SK-MEL-5 (cell line): ENCODE results near the gene CNPY3. TPM values are rescaled to one million over a fixed set of nuclear protein-coding genes. Genes with fewer than 3 reads are reported as not detected.
"Not testable (repeated sequence)": the region's sequence is repeated elsewhere in the genome, so short reads cannot be mapped to it uniquely, and the experiment has no call there.

Experiments
- DNase-seq: peaks from one replicate; pipeline ENCODE4 v3.0.0-alpha.2; 2016; ENCODE audit warnings: low read depth, low spot score
- in situ Hi-C: cut with HindIII; loops from 2 replicates; pipeline ENCODE4 v1.10.0; 2016; ENCODE audit warnings: low sequenced_read_pairs, high pct_unique_total_duplicates, low pct_unique_long_range_greater_than_20kb
- total RNA-seq: library from RNA; depleted of rRNA; stranded (reverse); fragments of >200 nt; shearing (Covaris generic); gene quantifications from 2 replicates; pipeline ENCODE4 v1.2.3, GENCODE V29; 2014

Gene CNPY3
- total RNA-seq, 1 experiment from 2014 or later: 38.6 TPM

DNA sequence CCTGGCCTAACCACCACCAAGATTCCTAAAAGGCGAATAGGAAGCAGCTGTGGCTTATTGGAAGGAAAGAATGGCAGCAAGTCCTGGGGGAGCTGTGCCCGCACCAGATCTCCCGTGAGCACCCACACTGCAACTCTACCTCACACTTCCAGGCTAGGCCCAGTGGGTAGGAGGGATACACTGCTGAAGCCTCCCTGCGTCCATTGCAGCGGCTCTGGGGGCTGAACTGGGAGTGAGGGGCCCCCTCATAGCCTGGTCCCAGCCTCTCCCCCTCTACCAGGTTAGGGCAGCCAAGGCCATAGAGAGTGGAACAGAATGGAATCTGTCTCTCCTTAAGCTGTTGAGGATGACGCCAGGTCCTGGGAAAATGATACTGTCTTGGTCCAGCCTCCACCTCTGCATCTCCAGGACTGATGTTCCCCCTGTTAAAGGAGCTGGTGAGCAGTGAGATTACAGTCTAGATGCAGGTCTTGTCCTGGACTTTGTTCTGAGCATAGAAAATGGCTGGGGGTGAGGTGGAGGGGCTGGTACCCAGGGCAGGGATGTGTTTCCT lies 11.3 kb downstream of the CNPY3 start:
- no peak for DNase-seq
- in situ Hi-C loops: no loop called here

DNA sequence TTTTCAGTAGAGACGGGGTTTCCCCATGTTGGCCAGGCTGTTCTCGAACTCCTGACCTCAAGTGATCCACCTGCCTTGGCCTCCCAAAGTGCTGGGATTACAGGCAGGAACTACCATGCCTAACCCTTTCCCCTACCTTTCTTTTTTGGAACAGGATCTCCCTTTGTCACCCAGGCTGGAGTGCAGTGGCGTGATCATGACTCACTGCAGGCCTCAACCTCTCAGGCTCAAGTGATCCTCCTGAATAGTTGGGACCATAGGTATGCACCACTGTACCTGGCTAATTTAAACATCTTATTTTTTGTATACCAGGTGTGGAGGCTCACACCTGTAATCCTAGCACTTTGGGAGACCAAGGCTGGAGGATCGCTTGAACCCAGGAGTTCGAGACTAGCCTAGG lies 12.1 kb downstream of the CNPY3 start:
- in situ Hi-C loops, DNase-seq: not testable (repeated sequence)

DNA sequence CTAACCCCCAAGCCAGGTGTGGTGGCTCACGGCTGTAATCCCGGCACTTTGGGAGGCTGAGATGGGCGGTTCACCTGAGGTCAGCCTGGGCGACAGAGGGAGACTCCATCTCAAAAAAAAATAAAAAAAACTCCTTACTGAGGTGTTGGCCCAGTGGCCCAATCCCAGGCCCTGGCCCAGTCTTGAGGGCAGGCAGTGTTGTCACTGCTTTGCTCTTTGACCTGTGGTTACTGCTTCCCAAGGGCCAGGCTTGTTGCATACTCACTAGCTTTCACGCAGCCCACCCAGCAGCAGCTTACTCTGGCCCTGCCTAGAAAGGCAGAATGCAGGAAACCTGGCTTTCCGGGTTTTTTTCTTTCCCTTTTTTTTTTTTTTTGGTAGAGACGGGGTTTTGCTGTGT lies 13.2 kb downstream of the CNPY3 start:
- in situ Hi-C loops: no loop called here

DNA sequence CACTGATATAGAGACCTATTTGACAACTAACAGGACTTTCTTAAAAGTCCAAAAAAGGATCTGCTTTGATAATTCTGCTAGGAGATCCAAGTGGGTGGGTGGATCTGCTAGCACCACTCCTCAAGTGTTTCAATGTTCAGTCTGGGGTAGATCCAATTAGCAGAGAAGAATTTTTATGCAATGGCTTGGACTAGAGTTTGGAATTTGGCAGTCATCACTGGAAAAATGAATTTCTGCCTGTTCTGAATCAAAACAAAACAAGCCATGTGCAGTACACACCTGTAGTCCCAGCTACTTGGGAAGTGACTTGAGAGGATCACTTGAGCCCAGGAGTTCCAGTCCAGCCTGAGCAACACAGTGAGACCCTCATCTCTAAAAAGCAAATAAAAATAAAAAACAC lies 18.7 kb downstream of the CNPY3 start:
- in situ Hi-C loops: no loop called here
- DNase-seq: no peak

More for the DNA sequence above, 13.2 kb downstream of the CNPY3 start:
- DNase-seq: no peak

DNA sequence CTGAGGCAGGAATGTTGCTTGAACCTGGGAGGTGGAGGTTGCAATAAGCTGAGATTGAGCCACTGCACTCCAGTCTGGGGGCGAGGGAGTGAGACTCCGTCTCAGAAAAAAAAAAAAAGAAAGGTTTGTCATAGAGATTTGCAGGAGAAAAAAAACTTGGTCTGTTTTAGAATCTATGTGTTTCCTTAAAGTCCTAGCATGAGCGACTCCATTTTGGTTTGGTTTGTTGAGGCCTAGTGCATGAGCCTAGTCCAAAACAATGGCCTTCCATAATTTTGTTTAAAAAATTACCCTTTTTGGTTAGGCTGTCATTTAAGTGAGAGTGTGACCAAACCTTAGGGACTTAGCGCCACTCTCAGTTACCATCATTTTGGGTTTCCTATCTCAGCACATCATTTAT lies 23.1 kb downstream of the CNPY3 start:
- in situ Hi-C loops: no loop called here
- DNase-seq: no peak

DNA sequence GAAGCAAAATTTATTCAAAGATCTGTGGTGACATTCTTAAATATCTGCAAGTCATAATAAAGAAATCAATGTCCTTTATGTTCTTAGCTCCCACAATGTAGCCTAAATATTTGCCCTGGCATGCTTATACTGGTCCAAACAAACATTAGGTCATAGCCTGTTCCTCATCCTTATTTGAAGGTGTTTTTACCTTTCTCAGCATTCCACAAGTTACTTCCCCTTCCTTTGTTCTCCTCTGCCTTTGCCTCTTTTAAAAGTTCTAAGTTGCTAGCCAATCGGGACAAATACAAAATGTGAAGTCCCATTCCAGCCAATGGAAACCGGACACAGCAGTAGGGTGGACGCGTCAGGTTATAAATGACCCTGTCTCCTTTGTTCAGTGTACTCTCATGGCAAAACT lies 25.1 kb downstream of the CNPY3 start:
- in situ Hi-C loops, DNase-seq: not testable (repeated sequence)

DNA sequence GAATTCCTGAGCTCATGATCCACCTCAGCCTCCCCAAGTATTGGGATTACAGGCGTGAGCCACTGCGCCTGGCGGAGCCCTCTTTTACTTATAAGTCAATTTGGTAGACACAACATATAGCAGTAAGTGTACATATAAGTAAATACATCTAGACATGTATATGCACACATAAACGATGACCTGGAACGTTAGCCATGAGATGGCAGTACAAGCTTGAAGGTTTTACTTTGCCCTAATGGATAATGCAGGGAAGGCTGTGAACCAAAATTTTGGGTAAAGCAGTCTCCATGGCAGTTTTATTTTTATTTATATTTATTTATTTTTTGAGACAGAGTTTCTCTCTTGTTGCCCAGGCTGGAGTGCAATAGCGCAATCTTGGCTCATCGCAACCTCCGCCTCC lies 28.8 kb downstream of the CNPY3 start:
- in situ Hi-C loops: no loop called here
- no peak for DNase-seq

DNA sequence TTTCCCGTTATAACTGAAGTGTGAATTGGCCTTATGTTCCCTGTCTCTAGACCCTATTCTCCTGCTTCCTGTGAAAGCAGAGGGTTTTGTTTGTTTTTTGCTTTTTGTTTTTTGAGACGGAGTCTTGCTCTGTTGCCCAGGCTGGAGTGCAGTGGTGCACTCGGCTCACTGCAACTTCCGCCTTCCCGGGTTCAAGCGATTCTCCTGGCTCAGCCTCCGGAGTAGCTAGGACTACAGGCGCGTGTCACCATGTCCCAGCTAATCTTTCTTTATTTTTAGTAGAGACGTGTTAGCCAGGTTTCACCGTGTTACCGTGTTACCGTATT lies 30.6 kb downstream of the CNPY3 start:
- in situ Hi-C loops: no loop called here
- no peak for DNase-seq

DNA sequence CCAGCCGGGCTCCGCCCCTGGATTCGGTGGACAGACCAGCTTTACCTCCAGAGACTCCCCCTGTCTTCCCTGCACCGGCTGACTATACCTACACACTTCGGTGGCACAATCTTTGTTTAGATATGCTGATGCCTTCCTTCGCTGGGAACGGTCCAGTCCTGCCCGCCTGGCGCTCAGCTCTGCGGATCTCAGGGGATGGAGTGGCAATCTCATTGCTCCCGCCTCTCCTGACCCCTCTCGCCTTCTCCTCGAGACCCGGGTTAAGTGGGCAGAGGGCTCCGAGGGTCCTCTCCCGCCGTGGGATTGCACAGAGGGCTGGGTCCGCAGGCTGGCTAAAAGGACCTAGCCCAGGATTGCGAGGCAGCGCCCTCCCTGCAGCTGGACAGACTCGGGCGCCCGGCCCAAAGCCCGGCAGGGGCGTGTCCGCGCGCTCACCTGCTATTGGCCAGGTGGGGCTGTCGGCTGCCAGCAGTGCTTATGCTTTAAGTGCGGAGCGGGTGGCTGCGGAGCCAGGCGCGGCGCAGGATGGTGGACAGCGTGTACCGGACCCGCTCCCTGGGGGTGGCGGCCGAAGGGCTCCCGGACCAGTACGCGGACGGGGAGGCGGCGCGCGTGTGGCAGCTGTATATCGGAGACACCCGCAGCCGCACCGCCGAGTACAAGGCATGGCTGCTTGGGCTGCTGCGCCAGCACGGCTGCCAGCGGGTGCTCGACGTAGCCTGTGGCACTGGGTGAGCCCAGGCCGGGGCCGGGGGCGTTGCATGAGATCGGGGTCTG lies 31.2 kb downstream of the CNPY3 start, which contains the start of gene GNMT:
Gene GNMT, plus strand, starts transcription at position 512 of the 777 bp plus-strand sequence. Its CDS starts 14 bp downstream, at position 526.
- in situ Hi-C loops: no loop called here
- no peak for DNase-seq

DNA sequence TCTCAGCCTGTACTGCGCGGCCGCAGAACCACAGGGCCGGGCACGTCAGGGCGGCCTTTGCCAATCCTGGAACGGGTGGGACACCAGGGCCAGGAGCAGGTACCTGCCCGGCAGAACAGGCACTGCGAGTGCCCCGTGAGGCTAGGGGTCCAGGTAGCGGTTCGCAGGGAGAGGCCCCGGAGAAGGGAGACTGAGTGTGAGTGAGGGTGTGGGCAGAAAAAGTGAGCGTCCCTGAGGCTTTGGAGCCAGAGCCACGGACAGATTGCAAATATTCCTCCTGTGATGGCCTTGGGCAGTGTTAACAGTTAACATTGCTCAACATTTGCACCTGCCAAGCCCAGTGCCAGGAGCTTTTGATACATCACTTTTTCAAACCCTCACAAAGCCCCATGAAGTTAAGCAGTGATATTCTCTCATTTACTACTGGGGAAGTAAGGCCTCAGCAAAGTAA lies 31.8 kb downstream of the CNPY3 start:
- in situ Hi-C loops: no loop called here
- no peak for DNase-seq

DNA sequence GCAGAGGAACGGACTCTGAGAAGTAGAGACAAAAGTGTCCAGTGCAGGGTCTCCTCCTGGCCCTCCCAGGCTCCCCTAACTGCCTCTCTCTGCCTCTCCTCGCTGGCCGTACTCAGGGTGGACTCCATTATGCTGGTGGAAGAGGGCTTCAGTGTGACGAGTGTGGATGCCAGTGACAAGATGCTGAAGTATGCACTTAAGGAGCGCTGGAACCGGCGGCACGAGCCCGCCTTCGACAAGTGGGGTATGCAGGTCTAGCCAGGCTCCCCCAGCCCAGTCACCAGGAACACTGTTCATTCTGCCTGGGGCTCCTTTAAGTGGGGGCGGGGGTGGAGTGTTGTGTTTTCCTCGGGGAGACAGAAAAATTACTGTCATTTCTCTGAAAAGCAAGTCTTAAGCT lies 32.8 kb downstream of the CNPY3 start:
- in situ Hi-C loops: no loop called here
- DNase-seq: no peak

DNA sequence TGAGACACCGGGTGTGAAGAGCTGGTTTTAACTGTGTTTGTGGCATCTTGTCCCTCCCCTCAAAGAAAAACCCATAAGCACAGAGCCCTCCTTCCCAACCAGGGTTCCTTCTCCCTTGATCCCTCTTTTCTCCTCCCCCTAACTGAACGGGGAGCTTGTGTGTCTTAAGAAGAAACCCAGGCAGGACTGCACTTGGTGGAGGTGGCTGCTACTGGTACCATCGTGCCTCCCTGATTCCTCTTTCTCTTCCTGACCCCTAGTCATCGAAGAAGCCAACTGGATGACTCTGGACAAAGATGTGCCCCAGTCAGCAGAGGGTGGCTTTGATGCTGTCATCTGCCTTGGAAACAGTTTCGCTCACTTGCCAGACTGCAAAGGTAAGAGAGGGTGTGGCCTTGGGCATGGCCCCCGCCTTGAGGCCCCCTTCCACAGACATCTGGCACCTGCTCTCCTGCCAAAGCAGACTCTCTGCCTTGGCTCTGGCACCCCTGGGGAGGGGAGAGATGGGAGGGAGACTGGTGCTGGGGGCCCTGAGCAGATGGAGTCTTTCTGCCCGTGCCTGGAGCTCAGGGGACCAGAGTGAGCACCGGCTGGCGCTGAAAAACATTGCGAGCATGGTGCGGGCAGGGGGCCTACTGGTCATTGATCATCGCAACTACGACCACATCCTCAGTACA lies 33.4 kb downstream of the CNPY3 start:
- in situ Hi-C loops: no loop called here
- no peak for DNase-seq

DNA sequence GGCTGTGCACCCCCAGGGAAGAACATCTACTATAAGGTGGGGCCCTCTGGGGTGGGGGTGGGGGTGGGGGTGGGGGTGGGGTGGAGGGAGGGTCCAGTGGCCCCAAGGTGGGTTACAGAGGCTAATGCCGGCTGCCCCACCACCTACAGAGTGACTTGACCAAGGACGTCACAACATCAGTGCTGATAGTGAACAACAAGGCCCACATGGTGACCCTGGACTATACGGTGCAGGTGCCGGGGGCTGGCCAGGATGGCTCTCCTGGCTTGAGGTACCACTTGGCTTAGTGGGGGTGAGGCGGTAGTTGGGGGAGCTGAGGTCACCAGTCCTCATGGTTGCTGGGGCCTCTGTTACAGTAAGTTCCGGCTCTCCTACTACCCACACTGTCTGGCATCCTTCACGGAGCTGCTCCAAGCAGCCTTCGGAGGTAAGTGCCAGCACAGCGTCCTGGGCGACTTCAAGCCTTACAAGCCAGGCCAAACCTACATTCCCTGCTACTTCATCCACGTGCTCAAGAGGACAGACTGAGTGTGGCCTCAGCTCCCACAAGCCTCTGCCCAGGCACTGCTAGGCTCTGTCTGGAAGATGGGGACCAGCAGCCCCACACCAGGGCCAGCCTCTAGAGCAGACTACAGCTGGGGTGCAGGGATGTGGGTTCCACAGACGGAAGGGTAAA lies 34.0 kb downstream of the CNPY3 start:
- in situ Hi-C loops: no loop called here
- DNase-seq: no peak

DNA sequence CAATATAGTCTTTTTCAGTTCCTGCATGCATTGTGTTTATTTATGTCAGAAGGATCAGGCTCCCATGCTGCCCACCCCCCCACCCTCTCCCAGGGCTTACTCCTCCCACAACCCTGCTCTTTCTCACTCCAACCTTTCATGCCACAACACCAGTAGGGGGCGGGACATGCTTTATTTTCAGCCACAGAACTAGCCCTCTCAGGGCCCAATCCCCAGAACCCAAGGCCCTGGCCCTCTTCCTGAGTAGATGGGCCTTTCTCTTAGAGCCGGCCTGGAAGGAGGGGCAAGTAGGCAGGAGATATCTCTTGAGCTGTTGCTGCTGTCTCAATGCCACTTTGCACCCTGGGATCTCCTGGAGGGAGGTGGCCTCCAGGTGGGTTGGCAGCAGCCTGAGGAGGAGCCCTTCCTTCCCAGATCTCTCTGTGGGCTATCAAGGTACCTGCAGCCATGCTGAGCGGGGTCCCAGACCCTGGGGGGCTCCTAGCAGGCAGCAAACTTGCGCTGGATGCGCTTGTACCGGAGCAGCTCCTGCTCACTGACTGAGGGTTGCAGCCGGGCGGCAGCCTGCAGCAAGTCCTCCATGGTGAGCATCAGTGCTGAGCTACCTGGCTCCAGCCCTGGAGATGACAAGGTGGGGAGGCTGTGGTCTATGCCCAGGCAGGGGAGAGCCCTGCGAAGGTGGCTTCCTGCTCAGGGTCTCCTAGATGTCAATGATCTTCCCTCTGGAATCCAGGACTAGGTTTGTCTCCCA lies 34.8 kb downstream of the CNPY3 start:
- peak; percentile 81 for DNase-seq
- in situ Hi-C loops: no loop called here

DNA sequence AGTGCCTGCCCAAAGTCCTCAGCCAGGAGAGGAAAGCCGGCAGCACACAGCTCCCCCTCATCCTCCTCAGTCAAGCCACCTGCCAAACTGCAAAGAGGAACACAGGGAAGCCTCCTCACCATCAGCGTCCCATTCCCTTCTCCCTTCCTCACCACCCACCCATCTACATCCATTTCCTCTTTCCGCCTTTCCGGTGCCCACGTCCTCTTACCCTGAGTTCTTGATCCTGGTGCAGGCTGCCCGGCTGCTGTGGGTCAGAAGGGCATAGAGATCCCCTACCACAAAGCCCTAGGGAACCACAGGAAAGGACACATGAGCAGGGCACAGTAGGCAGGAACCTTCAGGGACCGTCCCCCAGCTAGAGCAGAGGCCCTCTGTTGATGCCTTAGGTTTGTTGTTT lies 37.3 kb downstream of the CNPY3 start:
- in situ Hi-C loops: no loop called here
- DNase-seq: no peak

DNA sequence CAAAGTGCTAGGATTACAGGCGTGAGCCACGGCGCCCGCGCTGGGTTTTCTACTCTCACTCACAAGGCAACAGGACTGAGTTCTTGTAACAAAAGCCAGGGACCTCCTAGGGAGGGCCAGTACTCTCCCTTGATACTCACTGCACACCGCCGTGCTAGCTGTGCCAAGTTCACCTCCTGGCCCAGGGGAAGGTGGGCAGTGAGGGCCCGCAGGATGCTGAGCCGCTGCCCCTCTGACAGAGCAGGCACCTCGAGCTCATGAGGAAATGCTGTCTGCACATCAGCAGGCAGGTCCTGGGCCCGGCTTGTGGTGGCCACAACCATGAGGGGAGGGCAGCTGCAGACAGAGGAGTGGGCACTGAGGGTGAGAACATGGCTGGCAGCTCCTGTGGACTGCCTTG lies 37.9 kb downstream of the CNPY3 start:
- DNase-seq: no peak
- in situ Hi-C loops: no loop called here

DNA sequence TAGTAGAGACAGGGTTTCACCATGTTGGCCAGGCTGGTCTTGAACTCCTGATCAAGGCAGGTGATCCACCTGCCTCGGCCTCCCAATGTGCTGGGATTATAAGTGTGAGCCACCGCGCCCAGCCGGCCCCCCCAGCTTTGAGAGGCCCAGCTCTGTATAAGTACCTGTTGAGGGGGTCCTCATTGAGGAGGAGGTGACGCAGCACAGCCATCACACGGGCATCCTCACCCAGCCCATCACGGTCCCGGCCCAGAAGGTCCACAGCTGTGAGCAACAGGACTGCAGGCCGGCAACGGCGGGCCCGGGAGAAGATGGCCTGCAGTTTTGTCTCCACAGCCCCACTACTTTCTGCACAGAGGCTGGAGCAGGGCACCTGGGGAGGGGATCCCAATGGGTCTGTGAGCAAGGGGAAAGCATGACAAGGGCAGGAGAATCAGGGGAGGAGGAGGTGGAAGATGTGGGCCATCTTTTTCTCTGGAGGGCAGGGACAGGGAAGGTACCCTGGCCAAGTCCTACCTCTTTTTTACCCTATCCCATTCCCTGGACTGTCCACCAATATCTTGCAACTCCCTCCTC lies 38.9 kb downstream of the CNPY3 start:
- in situ Hi-C loops: no loop called here

More for the DNA sequence above, 38.9 kb downstream of the CNPY3 start:
- DNase-seq: no peak
